Amygdala (tissue), 56 donors: ENCODE results near the gene LGALS13.

Experiments
- DNase-seq, 56 donors: peaks; one replicate each; lab custom pipeline; 2025; lab: John Stamatoyannopoulos, UW

The LGALS13 gene

GRCh38 chr19:39602224-39602623 lies at the start of gene LGALS13:
Gene LGALS13 (plus strand): TSS chr19:39602524. CDS start chr19:39602569, 45 bp downstream.
- DNase-seq = no peak

- DNase-seq = no peak
These were observed 49.2 kb upstream of the LGALS13 start for GRCh38 chr19:39553082-39553652.

- DNase-seq = no peak
These were observed 47.5 kb upstream of the LGALS13 start for GRCh38 chr19:39554701-39555311.

GRCh38 chr19:39555883-39556282 lies 46.4 kb upstream of the LGALS13 start:
- peak in 1 of 56 donors; percentile 18 for DNase-seq

- DNase-seq = no peak
These were observed 44.3 kb upstream of the LGALS13 start for GRCh38 chr19:39557811-39558623.

- DNase-seq = no peak
These were observed 43.7 kb upstream of the LGALS13 start for GRCh38 chr19:39558624-39559117.

- DNase-seq = no peak
These were observed 38.9 kb upstream of the LGALS13 start for GRCh38 chr19:39563408-39563807.

- DNase-seq = no peak
These were observed 36.3 kb upstream of the LGALS13 start for GRCh38 chr19:39566064-39566463.

- no peak for DNase-seq
These were observed 33.7 kb upstream of the LGALS13 start for GRCh38 chr19:39568604-39569003.

GRCh38 chr19:39582442-39582841 lies 19.9 kb upstream of the LGALS13 start:
- DNase-seq = no peak

- no peak for DNase-seq
These were observed 19.3 kb upstream of the LGALS13 start for GRCh38 chr19:39582891-39583625.

GRCh38 chr19:39587496-39587895 lies 14.8 kb upstream of the LGALS13 start:
- DNase-seq = no peak

GRCh38 chr19:39588066-39588465 lies 14.3 kb upstream of the LGALS13 start:
- no peak for DNase-seq

GRCh38 chr19:39590265-39590664 lies 12.1 kb upstream of the LGALS13 start:
- no peak for DNase-seq

GRCh38 chr19:39592381-39592780 lies 9.9 kb upstream of the LGALS13 start:
- no peak for DNase-seq

- DNase-seq = no peak
These were observed 6.4 kb upstream of the LGALS13 start for GRCh38 chr19:39595950-39596349.

GRCh38 chr19:39596911-39597310 lies 5.4 kb upstream of the LGALS13 start:
- no peak for DNase-seq

GRCh38 chr19:39599116-39599515 lies 3.2 kb upstream of the LGALS13 start:
- DNase-seq = no peak

GRCh38 chr19:39603825-39604224 lies 1.5 kb downstream of the LGALS13 start:
- DNase-seq = no peak

GRCh38 chr19:39607021-39607420 lies 4.7 kb downstream of the LGALS13 start:
- DNase-seq = no peak

- no peak for DNase-seq
These were observed 5.2 kb downstream of the LGALS13 start for GRCh38 chr19:39607561-39607960.
